HEK293 (cell line): ENCODE data around the gene NRIP1.

Experiments used
- CTCF ChIA-PET: fragments of 350-600 bp; formaldehyde crosslinking; extraction: SDS; loops from one replicate; lab custom pipeline; 2021; ENCODE audit warnings: antibody characterized with exemption; lab: Yijun Ruan, JAX
- POLR2A ChIA-PET: fragments of 300-600 bp; formaldehyde crosslinking; extraction: SDS; loops from one replicate; lab custom pipeline; 2020; ENCODE audit warnings: antibody characterized with exemption, inconsistent platforms; lab: Yijun Ruan, JAX
- H3K27ac ChIP-seq: fragments of 200-500 bp; sonication (Bioruptor generic); 2 replicates; pipeline ENCODE4 v1.5.1; 2014; ENCODE audit warnings: low read depth, low read length, control low read depth, inconsistent platforms; ENCODE audit errors: extremely low read depth
- H3K36me3 ChIP-seq, 2 experiments: fragments of 200-500 bp in 1 of 2; sonication (Bioruptor generic) in 1 of 2; 1 replicate in 1 of 2; 2 replicates in 1 of 2; pipeline ENCODE4 v1.5.1; 2014 to 2017; ENCODE audit warnings: inconsistent platforms in 2 of 2, low read length in 2 of 2; ENCODE audit not compliant: control insufficient read depth in 2 of 2, insufficient read depth in 1 of 2
- H3K4me1 ChIP-seq: fragments of 200-500 bp; sonication (Bioruptor generic); 2 replicates; pipeline ENCODE4 v1.5.1; 2014; ENCODE audit warnings: mild to moderate bottlenecking, low read length, inconsistent platforms; ENCODE audit not compliant: control insufficient read depth, insufficient read depth
- H3K4me3 ChIP-seq: 2 replicates; pipeline ENCODE4 v1.5.1; 2011; ENCODE audit warnings: low read depth, mild to moderate bottlenecking, control low read depth, low read length, moderate library complexity
- H3K9me3 ChIP-seq: fragments of 200-500 bp; sonication (Bioruptor generic); 2 replicates; pipeline ENCODE4 v1.5.1; 2014; ENCODE audit warnings: low read depth, low read length, inconsistent platforms; ENCODE audit not compliant: control insufficient read depth, insufficient read depth
- BCL11B ChIP-seq: fragments of 450-650 bp; formaldehyde crosslinking; IDR thresholded peaks from 2 replicates; pipeline ENCODE4 v1.5.1; 2016; ENCODE audit warnings: low read depth, missing biosample characterization, missing genetic modification characterization
- FEZF1 ChIP-seq: fragments of 450-650 bp; formaldehyde crosslinking; IDR thresholded peaks from 2 replicates; pipeline ENCODE4 v1.5.1; 2016; ENCODE audit warnings: missing biosample characterization, missing genetic modification characterization
- IKZF3 ChIP-seq: fragments of 450-650 bp; IDR thresholded peaks from 2 replicates; pipeline ENCODE4 v1.5.0; 2018; ENCODE audit warnings: missing biosample characterization, mild to moderate bottlenecking, missing genetic modification characterization, moderate library complexity
- PATZ1 ChIP-seq: fragments of 450-650 bp; formaldehyde crosslinking; IDR thresholded peaks from 2 replicates; pipeline ENCODE4 v1.5.1; 2016; ENCODE audit warnings: missing biosample characterization, missing genetic modification characterization
- PRDM6 ChIP-seq: fragments of 450-650 bp; formaldehyde crosslinking; IDR thresholded peaks from 2 replicates; pipeline ENCODE4 v1.5.1; 2017; ENCODE audit warnings: missing biosample characterization, missing genetic modification characterization
- ZBTB1 ChIP-seq: fragments of 450-650 bp; formaldehyde crosslinking; IDR thresholded peaks from 2 replicates; pipeline ENCODE4 v1.5.1; 2016; ENCODE audit warnings: missing biosample characterization, missing genetic modification characterization
- ZNF148 ChIP-seq: fragments of 450-650 bp; formaldehyde crosslinking; IDR thresholded peaks from 2 replicates; pipeline ENCODE4 v1.5.0; 2017; ENCODE audit warnings: missing biosample characterization, missing genetic modification characterization, borderline replicate concordance
- ZNF18 ChIP-seq: fragments of 450-650 bp; formaldehyde crosslinking; IDR thresholded peaks from 2 replicates; pipeline ENCODE4 v1.5.1; 2016; ENCODE audit warnings: missing biosample characterization, missing genetic modification characterization
- ZNF2 ChIP-seq: fragments of 450-650 bp; formaldehyde crosslinking; IDR thresholded peaks from 2 replicates; pipeline ENCODE4 v1.5.1; 2016; ENCODE audit warnings: missing biosample characterization, missing genetic modification characterization
- ZNF202 ChIP-seq: fragments of 450-650 bp; formaldehyde crosslinking; IDR thresholded peaks from 2 replicates; pipeline ENCODE4 v1.5.1; 2016; ENCODE audit warnings: missing biosample characterization, missing genetic modification characterization, borderline replicate concordance
- ZNF223 ChIP-seq: fragments of 450-650 bp; formaldehyde crosslinking; IDR thresholded peaks from 2 replicates; pipeline ENCODE4 v1.5.1; 2016; ENCODE audit warnings: missing biosample characterization, missing genetic modification characterization
- ZNF302 ChIP-seq: fragments of 450-650 bp; formaldehyde crosslinking; IDR thresholded peaks from 2 replicates; pipeline ENCODE4 v1.5.1; 2016; ENCODE audit warnings: missing biosample characterization, missing genetic modification characterization, low read depth
- ZNF350 ChIP-seq: fragments of 450-650 bp; formaldehyde crosslinking; IDR thresholded peaks from 2 replicates; pipeline ENCODE4 v1.5.0; 2017; ENCODE audit warnings: missing biosample characterization, mild to moderate bottlenecking, missing genetic modification characterization
- ZNF596 ChIP-seq: fragments of 450-650 bp; IDR thresholded peaks from 2 replicates; pipeline ENCODE4 v1.5.0; 2018; ENCODE audit warnings: missing biosample characterization, mild to moderate bottlenecking, missing genetic modification characterization, moderate library complexity
- ZNF660 ChIP-seq: fragments of 450-650 bp; IDR thresholded peaks from 2 replicates; pipeline ENCODE4 v1.5.1; 2018; ENCODE audit warnings: missing biosample characterization, mild to moderate bottlenecking, missing genetic modification characterization
- ZNF701 ChIP-seq: fragments of 450-650 bp; formaldehyde crosslinking; IDR thresholded peaks from 2 replicates; pipeline ENCODE4 v1.5.1; 2016; ENCODE audit warnings: missing biosample characterization, missing genetic modification characterization
- ZNF785 ChIP-seq: fragments of 450-650 bp; formaldehyde crosslinking; IDR thresholded peaks from 2 replicates; pipeline ENCODE4 v1.5.1; 2016; ENCODE audit warnings: missing biosample characterization, missing genetic modification characterization
- ZSCAN4 ChIP-seq: fragments of 450-650 bp; formaldehyde crosslinking; IDR thresholded peaks from 2 replicates; pipeline ENCODE4 v1.5.1; 2017; ENCODE audit warnings: missing biosample characterization, missing genetic modification characterization
- ZXDB ChIP-seq: fragments of 450-650 bp; formaldehyde crosslinking; IDR thresholded peaks from 2 replicates; pipeline ENCODE4 v1.5.1; 2016; ENCODE audit warnings: missing biosample characterization, missing genetic modification characterization

NRIP1 gene

GRCh38 chr21:14923468-14923867 is 141.3 kb downstream of the NRIP1 start:
- no peak overlapping the region for H3K27ac ChIP-seq
- no peak overlapping the region for H3K4me3 ChIP-seq
- TF ChIP-seq PRDM6 (tag by site-specific recombination) (no peak), ZXDB (no peak), ZSCAN4 (tag by site-specific recombination) (no peak), ZNF350 (tag by site-specific recombination) (no peak), BCL11B (tag by site-specific recombination) (no peak), ZNF223 (tag by site-specific recombination) (no peak), ZNF701 (tag by site-specific recombination) (no peak), ZNF596 (tag by site-specific recombination) (no peak), PATZ1 (tag by site-specific recombination) (no peak), ZNF18 (no peak), ZNF148 (tag by site-specific recombination) (no peak), ZNF202 (tag by site-specific recombination) (no peak), ZNF302 (tag by site-specific recombination) (no peak), IKZF3 (no peak), ZBTB1 (tag by site-specific recombination) (no peak), ZNF785 (tag by site-specific recombination) (no peak), FEZF1 (tag by site-specific recombination) (no peak), ZNF2 (tag by site-specific recombination) (no peak), ZNF660 (tag by site-specific recombination) (no peak)
- TF ChIP-seq, all 188 proteins: peak for 0
- ChIA-PET POLR2A (no interaction called here), CTCF (no interaction called here)
- Histone ChIP-seq H3K9me3 (no peaks in the 10 kb centered on the region), H3K36me3 (no peaks in the 10 kb centered on the region), H3K4me1 (no peaks in the 10 kb centered on the region)
